H1 (cell line): ENCODE measurements around the gene DHRS2. TPM values are rescaled to one million over a fixed set of nuclear protein-coding genes. Genes with fewer than 3 reads are reported as not detected.

ENCODE experiments used
- CTCF ChIA-PET: fragments of 300-600 bp; sonication (Branson Sonifier 250); formaldehyde crosslinking; loops from one replicate; lab custom pipeline; 2021; ENCODE audit not compliant: partially characterized antibody; lab: Charles Lee
- POLR2A ChIA-PET: fragments of 300-600 bp; sonication (Branson Sonifier 250); formaldehyde crosslinking; loops from one replicate; lab custom pipeline; 2021; ENCODE audit warnings: inconsistent platforms; ENCODE audit not compliant: partially characterized antibody; lab: Charles Lee
- DNase-seq, 2 experiments: peaks; one replicate each; pipeline versions ENCODE4 v3.0.0 to v3.0.0-alpha.2; 2010 to 2022; ENCODE audit warnings: low spot score in 2 of 2, low read depth in 1 of 2, mixed read lengths in 1 of 2
- FAIRE-seq: peaks from 2 replicates; lab custom pipeline; 2011; peaks lifted over from hg19 to GRCh38; lab: Jason Lieb, UNC
- H2AFZ ChIP-seq: 2 replicates; pipeline ENCODE4 v1.8.1; 2012; ENCODE audit warnings: low read length, inconsistent platforms
- H2AK5ac ChIP-seq: 2 replicates; pipeline ENCODE4 v1.6.1; 2013; ENCODE audit warnings: low read depth, low read length
- H2BK120ac ChIP-seq: replicated peaks from 2 replicates; pipeline ENCODE3; 2013; ENCODE audit warnings: low read depth, low read length, inconsistent platforms
- H2BK12ac ChIP-seq: 2 replicates; pipeline ENCODE4 v1.6.1; 2013; ENCODE audit warnings: low read depth, low read length
- H2BK15ac ChIP-seq: 2 replicates; pipeline ENCODE4 v1.6.1; 2013; ENCODE audit warnings: low read length
- H2BK20ac ChIP-seq: 2 replicates; pipeline ENCODE4 v1.6.1; 2013; ENCODE audit warnings: low read length
- H2BK5ac ChIP-seq: 2 replicates; pipeline ENCODE4 v1.6.1; 2013; ENCODE audit warnings: low read depth, low read length
- H3K14ac ChIP-seq: 2 replicates; pipeline ENCODE4 v1.6.1; 2013; ENCODE audit warnings: inconsistent platforms; ENCODE audit not compliant: insufficient read length
- H3K18ac ChIP-seq: 2 replicates; pipeline ENCODE4 v1.6.1; 2013; ENCODE audit warnings: low read length; ENCODE audit errors: extremely low read depth
- H3K23ac ChIP-seq: 2 replicates; pipeline ENCODE4 v1.6.1; 2013; ENCODE audit warnings: inconsistent platforms; ENCODE audit not compliant: insufficient read length
- H3K23me2 ChIP-seq: 2 replicates; pipeline ENCODE4 v1.6.1; 2013; ENCODE audit warnings: low read depth, low read length
- H3K27ac ChIP-seq: 2 replicates; pipeline ENCODE4 v1.6.1; 2011; ENCODE audit warnings: low read depth, low read length, inconsistent platforms
- H3K27me3 ChIP-seq, 4 experiments: replicated peaks in 1 of 4; 1 replicate in 1 of 4; 2 replicates in 3 of 4; pipeline versions ENCODE4 v1.6.1 to v1.8.1; 2011 to 2013; ENCODE audit warnings: low read length in 3 of 4, mild to moderate bottlenecking in 3 of 4, inconsistent platforms in 2 of 4, mixed read lengths in 2 of 4, moderate library complexity in 1 of 4; ENCODE audit not compliant: control insufficient read depth in 3 of 4, insufficient read depth in 3 of 4; ENCODE audit errors: extremely low read depth in 1 of 4
- H3K36me3 ChIP-seq, 4 experiments: 2 replicates each; pipeline versions ENCODE4 v1.6.1 to v1.8.1; 2011 to 2013; ENCODE audit warnings: mild to moderate bottlenecking in 4 of 4, low read length in 3 of 4, moderate library complexity in 2 of 4, control low read depth in 1 of 4, inconsistent platforms in 1 of 4; ENCODE audit not compliant: insufficient read depth in 4 of 4, control insufficient read depth in 2 of 4
- H3K4ac ChIP-seq: replicated peaks from 2 replicates; pipeline ENCODE3; 2013; ENCODE audit warnings: low read length, low read depth, mixed read lengths, inconsistent platforms; ENCODE audit not compliant: insufficient read length
- H3K4me1 ChIP-seq, 4 experiments: replicated peaks in 1 of 4; 1 replicate in 1 of 4; 2 replicates in 3 of 4; pipeline versions ENCODE4 v1.6.1 to v1.8.1; 2011 to 2013; ENCODE audit warnings: low read length in 3 of 4, inconsistent platforms in 2 of 4, mixed read lengths in 1 of 4; ENCODE audit not compliant: insufficient read depth in 4 of 4, control insufficient read depth in 3 of 4
- H3K4me2 ChIP-seq, 2 experiments: 2 replicates each; pipeline versions ENCODE4 v1.6.1 to v1.8.1; 2011 to 2013; ENCODE audit warnings: low read depth in 2 of 2, low read length in 2 of 2, control low read depth in 1 of 2, inconsistent platforms in 1 of 2, mild to moderate bottlenecking in 1 of 2; ENCODE audit not compliant: insufficient read depth in 1 of 2
- H3K4me3 ChIP-seq, 4 experiments: fragments of 200-600, 300-600 bp in 1 of 4; sonication (generic), shearing (Covaris generic), sonication (Bioruptor Twin) in 1 of 4; 2 replicates each; pipeline versions ENCODE4 v1.5.1 to v1.8.1; 2011 to 2016; ENCODE audit warnings: low read length in 4 of 4, low read depth in 3 of 4, control low read depth in 2 of 4, inconsistent platforms in 2 of 4, mild to moderate bottlenecking in 2 of 4, mixed read lengths in 1 of 4, moderate library complexity in 1 of 4; ENCODE audit not compliant: insufficient read depth in 2 of 4; ENCODE audit errors: extremely low read depth in 1 of 4
- H3K56ac ChIP-seq: replicated peaks from 2 replicates; pipeline ENCODE3; 2013; ENCODE audit warnings: low read depth, mild to moderate bottlenecking, mixed read lengths, low read length, inconsistent platforms; ENCODE audit not compliant: insufficient read length
- H3K79me1 ChIP-seq: 2 replicates; pipeline ENCODE4 v1.6.1; 2013; ENCODE audit warnings: low read depth, low read length, control low read depth
- H3K79me2 ChIP-seq, 2 experiments: 2 replicates each; pipeline versions ENCODE4 v1.6.1 to v1.8.1; 2012 to 2013; ENCODE audit warnings: low read length in 2 of 2, mild to moderate bottlenecking in 2 of 2, inconsistent platforms in 1 of 2; ENCODE audit not compliant: insufficient read depth in 2 of 2, control insufficient read depth in 1 of 2
- H3K9ac ChIP-seq, 4 experiments: replicated peaks in 1 of 4; 1 replicate in 1 of 4; 2 replicates in 3 of 4; pipeline versions ENCODE4 v1.6.1 to v1.8.1; 2011 to 2013; ENCODE audit warnings: low read depth in 3 of 4, low read length in 3 of 4, control low read depth in 2 of 4, mild to moderate bottlenecking in 2 of 4, moderate library complexity in 2 of 4, inconsistent platforms in 1 of 4; ENCODE audit errors: extremely low read depth in 1 of 4
- H3K9me3 ChIP-seq, 2 experiments: 2 replicates each; pipeline versions ENCODE4 v1.6.1 to v1.8.1; 2012 to 2013; ENCODE audit warnings: mild to moderate bottlenecking in 2 of 2, moderate library complexity in 2 of 2, control low read depth in 1 of 2, inconsistent platforms in 1 of 2, low read depth in 1 of 2, low read length in 1 of 2, mixed read lengths in 1 of 2; ENCODE audit not compliant: insufficient read depth in 2 of 2
- H4K20me1 ChIP-seq, 2 experiments: replicated peaks in 1 of 2; 2 replicates each; pipeline versions ENCODE3 to v1.8.1; 2011 to 2013; ENCODE audit warnings: inconsistent platforms in 2 of 2, low read length in 2 of 2, mild to moderate bottlenecking in 1 of 2; ENCODE audit not compliant: insufficient read depth in 2 of 2, control insufficient read depth in 1 of 2
- H4K5ac ChIP-seq: 2 replicates; pipeline ENCODE4 v1.6.1; 2013; ENCODE audit warnings: low read length, low read depth, mixed read lengths, inconsistent platforms; ENCODE audit not compliant: insufficient read length
- H4K8ac ChIP-seq: 2 replicates; pipeline ENCODE4 v1.8.0; 2013; ENCODE audit warnings: mild to moderate bottlenecking, moderate library complexity, low read length, inconsistent platforms; ENCODE audit not compliant: insufficient read depth; ENCODE audit errors: extremely low read depth
- H4K91ac ChIP-seq: replicated peaks from 2 replicates; pipeline ENCODE3; 2013; ENCODE audit warnings: low read length, mixed read lengths, inconsistent platforms; ENCODE audit not compliant: insufficient read length
- HDAC6 ChIP-seq: IDR thresholded peaks from one replicate; pipeline ENCODE4 v1.7.1; 2012; ENCODE audit warnings: low read depth, mild to moderate bottlenecking, inconsistent platforms, low read length, moderate library complexity
- KDM5A ChIP-seq: fragments of 200-600 bp; IDR thresholded peaks from 2 replicates; pipeline ENCODE4 v1.7.1; 2012; ENCODE audit warnings: mild to moderate bottlenecking, low read length, inconsistent platforms, mixed read lengths
- POU5F1 ChIP-seq: IDR thresholded peaks from 2 replicates; pipeline ENCODE4 v1.6.1; 2011; ENCODE audit warnings: low read depth, mild to moderate bottlenecking, low read length, moderate library complexity
- SAP30 ChIP-seq: fragments of 300-600 bp; sonication (generic); IDR thresholded peaks from 2 replicates; pipeline ENCODE4 v1.7.1; 2012; ENCODE audit warnings: low read length, moderate library complexity, mild to moderate bottlenecking, inconsistent platforms; ENCODE audit not compliant: insufficient read depth, insufficient replicate concordance
- SIRT6 ChIP-seq: IDR thresholded peaks from one replicate; pipeline ENCODE4 v1.7.1; 2012; ENCODE audit warnings: low read length, inconsistent platforms
- WGBS, 2 experiments: shearing (Covaris generic) in 1 of 2; methylation state at CpG; one replicate each; pipeline versions ENCODE4 v1.1.6 to v1.1.7; 2013 to 2015; ENCODE audit warnings: low lambda C conversion rate in 2 of 2, mixed read lengths in 2 of 2, inconsistent platforms in 1 of 2, low coverage in 1 of 2, missing lambda C conversion rate in 1 of 2; ENCODE audit not compliant: insufficient replicate concordance in 2 of 2, insufficient coverage in 1 of 2, insufficient read length in 1 of 2; ENCODE audit errors: extremely low coverage in 1 of 2, missing lambda C conversion rate in 1 of 2; 5-methylcytosine and 5-hydroxymethylcytosine counted together
- polyA plus RNA-seq, 7 experiments: library from polyadenylated mRNA; depleted of rRNA in 3 of 7; stranded (reverse) in 5 of 7; unstranded in 2 of 7; fragments of >200 nt in 5 of 7; fragments of 200-250 nt in 2 of 7; gene quantifications; 1 replicate in 5 of 7; 2 replicates in 1 of 7; 4 replicates in 1 of 7; pipeline versions ENCODE4 v1.2.1 to v1.2.3, GENCODE V29; 2011 to 2013; ENCODE audit warnings: missing spikeins in 2 of 7, mixed read lengths in 2 of 7
- total RNA-seq: library from RNA; stranded (reverse); fragmentation: NEBNext Ultra II Directional; extraction: Animal tissue kit (Norgen Biotek cat#: 25700); gene quantifications from 2 replicates; pipeline ENCODE4 v1.2.1, GENCODE V29; 2021

Gene DHRS2
- total and polyA plus RNA-seq, 2 of the 8 experiments (the other 6 are each of a cell fraction or from before 2014, with no cell fraction given), result 1.1 to 3.5 TPM

DNA sequence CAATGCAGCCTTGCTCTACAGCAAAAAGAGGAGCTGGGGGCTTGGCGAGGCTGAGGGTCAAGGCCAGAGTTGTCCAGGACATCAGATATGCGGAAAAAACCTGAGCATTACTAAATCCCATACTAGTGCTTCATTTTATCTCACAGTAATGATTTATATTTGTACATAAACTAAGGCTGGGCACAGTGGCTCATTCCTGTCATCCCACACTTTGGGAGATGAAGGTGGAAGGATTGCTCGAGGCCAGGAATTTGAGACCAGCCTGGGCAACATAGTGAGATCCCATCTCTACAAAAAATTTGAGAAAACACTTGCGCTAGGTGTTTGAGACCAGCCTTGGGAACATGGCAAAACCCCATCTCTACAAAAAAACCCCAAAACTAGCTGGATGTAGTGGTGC lies 46.0 kb upstream of the DHRS2 start:
- Histone ChIP-seq H3K27me3 (no peaks in the 10 kb centered on the region), H2BK15ac (no peak overlapping the region), H3K9ac (no peak overlapping the region), H4K91ac (no peak overlapping the region), H3K4me3 (no peak overlapping the region), H3K9me3 (no peaks in the 10 kb centered on the region), H3K23ac (no peak overlapping the region), H3K27ac (no peak overlapping the region), H3K23me2 (no peaks in the 10 kb centered on the region), H3K36me3 (no peaks in the 10 kb centered on the region), H3K79me2 (no peaks in the 10 kb centered on the region), H3K4me2 (no peak overlapping the region), H4K20me1 (no peaks in the 10 kb centered on the region), H2AK5ac (no peak overlapping the region), H2BK120ac (no peak overlapping the region), H3K18ac (no peak overlapping the region), H3K14ac (no peak overlapping the region), H3K4ac (no peak overlapping the region), H3K4me1 (peaks cover 0 to 6% (median under 1%) of the 10 kb centered on the region in 4 experiments; a peak in 2 of 7 replicates), H4K5ac (no peak overlapping the region), H3K79me1 (no peaks in the 10 kb centered on the region), H2BK20ac (no peak overlapping the region), H3K56ac (no peak overlapping the region), H2BK12ac (no peak overlapping the region), H4K8ac (no peak overlapping the region; the same call in 1 of the 2 replicates), H2BK5ac (no peak overlapping the region), H2AFZ (no peak overlapping the region)
- ChIA-PET POLR2A (interaction anchor here (1.2 to 1.9 kb wide), 2 partner anchors 8 to 10 kb away, joined by 3 to 4 read pairs; no protein-coding TSS in a partner anchor), CTCF (interaction anchor here (0.6 to 5.1 kb wide), 11 partner anchors 9 to 365 kb away, joined by 3 to 49 read pairs (median 7); partner anchors contain the start of gene DHRS2)
- DNase-seq, result no peak
- 84% methylated on average over 4 of the region's 4 CpGs; no CpG with 5 or more reads in 1 of the 2 experiments for WGBS, 2 experiments
- no peak for TF ChIP-seq SIRT6
- TF ChIP-seq POU5F1, result no peak
- TF ChIP-seq KDM5A, result no peak
- TF ChIP-seq SAP30, result no peak
- TF ChIP-seq HDAC6, result no peak
- FAIRE-seq, result no peak
